AG10803 (cell line): ENCODE results near the gene IPO11.

ENCODE experiments used
- DNase-seq: peaks from one replicate; pipeline ENCODE4 v3.0.0; 2010; ENCODE audit warnings: low read depth
- H3K4me3 ChIP-seq: 2 replicates; pipeline ENCODE4 v1.5.1; 2011; ENCODE audit warnings: mild to moderate bottlenecking, low read length, control low read depth
- TF ChIP-seq, protein P1 (sequence below): conservative IDR thresholded peaks from 2 replicates; pipeline ENCODE4 v1.5.1; 2011; ENCODE audit warnings: mild to moderate bottlenecking, low read length, control low read depth, inconsistent platforms

IPO11 gene

DNA sequence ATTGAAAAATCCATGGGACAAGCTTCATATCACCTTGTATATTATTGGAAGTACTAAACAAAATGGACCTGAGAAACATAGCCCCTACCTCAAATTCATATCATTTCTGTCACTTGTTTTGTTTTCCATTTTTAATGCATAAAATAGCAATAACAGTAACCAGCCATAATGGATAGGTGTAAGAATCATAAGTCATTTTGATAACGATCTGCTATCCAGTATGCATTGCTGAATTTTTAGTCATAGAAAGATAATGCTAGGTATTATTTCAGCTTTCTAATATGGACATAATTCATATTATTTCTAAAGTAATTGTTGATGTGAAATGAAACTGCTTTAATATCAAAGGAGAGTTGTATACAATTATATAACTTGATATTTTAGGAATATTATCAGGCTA, 164.9 kb downstream of the IPO11 start:
- H3K4me3 ChIP-seq: no peak overlapping the region
- TF ChIP-seq, protein P1, sequence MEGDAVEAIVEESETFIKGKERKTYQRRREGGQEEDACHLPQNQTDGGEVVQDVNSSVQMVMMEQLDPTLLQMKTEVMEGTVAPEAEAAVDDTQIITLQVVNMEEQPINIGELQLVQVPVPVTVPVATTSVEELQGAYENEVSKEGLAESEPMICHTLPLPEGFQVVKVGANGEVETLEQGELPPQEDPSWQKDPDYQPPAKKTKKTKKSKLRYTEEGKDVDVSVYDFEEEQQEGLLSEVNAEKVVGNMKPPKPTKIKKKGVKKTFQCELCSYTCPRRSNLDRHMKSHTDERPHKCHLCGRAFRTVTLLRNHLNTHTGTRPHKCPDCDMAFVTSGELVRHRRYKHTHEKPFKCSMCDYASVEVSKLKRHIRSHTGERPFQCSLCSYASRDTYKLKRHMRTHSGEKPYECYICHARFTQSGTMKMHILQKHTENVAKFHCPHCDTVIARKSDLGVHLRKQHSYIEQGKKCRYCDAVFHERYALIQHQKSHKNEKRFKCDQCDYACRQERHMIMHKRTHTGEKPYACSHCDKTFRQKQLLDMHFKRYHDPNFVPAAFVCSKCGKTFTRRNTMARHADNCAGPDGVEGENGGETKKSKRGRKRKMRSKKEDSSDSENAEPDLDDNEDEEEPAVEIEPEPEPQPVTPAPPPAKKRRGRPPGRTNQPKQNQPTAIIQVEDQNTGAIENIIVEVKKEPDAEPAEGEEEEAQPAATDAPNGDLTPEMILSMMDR: no peak
- no peak for DNase-seq

DNA sequence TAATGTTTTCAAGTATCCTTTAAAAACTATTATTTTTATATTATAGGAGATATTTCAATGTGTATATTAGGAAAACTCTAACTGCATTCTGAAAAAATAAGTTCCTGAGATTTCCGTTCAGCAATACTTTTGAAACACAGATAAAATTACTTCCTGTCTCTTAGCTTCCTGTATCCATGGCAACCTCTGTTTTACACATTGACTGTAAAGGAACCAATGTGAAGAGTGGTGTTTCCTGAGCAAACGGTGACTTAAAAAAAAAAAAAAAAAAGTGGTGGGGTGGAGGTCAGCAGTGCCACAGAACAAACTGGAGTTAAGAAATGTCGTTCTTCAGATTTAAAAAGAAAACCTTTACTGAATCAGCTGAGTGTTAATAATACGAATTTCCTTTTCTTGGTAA, 166.0 kb downstream of the IPO11 start, which contains the start of gene LRRC70:
Gene LRRC70 (plus strand): TSS at position 280 of the 400 bp plus-strand sequence. CDS start 620 bp downstream, outside the sequence.
- TF ChIP-seq, protein P1: no peak
- no peak within 1 kb of the TSS for H3K4me3 ChIP-seq
- DNase-seq: peak; percentile 27

DNA sequence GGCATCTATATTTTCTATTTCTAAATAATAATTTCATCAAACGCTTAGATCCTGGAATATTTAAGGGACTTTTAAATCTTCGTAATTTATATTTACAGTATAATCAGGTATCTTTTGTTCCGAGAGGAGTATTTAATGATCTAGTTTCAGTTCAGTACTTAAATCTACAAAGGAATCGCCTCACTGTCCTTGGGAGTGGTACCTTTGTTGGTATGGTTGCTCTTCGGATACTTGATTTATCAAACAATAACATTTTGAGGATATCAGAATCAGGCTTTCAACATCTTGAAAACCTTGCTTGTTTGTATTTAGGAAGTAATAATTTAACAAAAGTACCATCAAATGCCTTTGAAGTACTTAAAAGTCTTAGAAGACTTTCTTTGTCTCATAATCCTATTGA, 167.2 kb downstream of the IPO11 start:
- H3K4me3 ChIP-seq: no peak overlapping the region
- no peak for DNase-seq
- TF ChIP-seq, protein P1: no peak

DNA sequence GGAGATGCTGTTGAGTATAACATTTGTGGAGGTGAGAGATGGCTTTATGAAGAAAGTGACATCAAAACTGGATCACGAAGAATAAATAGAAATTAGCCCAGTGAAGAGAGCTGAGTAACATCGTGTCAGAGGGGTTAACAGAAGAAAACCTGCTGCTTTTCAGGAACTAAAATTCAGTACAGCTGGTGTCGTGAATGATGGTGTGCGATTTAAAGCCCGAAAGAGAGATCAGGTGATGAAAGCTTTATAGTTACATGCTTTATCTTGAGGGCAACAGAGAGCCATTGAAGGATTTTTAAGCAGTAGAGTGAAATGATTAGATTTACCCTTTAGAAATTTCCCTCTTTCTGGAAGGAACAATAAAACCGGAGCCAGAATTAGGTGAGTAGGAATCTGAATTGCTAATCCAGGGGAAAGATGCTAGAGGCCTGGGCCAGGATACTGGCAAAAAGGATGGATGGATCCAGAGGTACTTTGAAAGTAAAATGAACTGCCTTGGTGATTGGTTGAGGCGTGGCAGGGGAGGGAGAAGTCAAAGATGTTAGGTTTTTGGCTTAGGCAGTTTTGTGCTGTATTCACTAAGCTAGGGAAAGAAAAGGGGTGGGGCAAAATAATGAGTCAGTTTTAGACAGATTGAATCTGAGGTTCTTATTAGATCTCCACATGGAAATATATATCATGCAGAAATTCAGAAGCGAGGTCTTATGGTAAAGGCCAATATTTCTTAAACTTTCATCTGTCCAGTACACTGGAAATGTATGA, 169.5 kb downstream of the IPO11 start:
- no peak overlapping the region for H3K4me3 ChIP-seq
- no peak for DNase-seq
- TF ChIP-seq, protein P1: no peak

DNA sequence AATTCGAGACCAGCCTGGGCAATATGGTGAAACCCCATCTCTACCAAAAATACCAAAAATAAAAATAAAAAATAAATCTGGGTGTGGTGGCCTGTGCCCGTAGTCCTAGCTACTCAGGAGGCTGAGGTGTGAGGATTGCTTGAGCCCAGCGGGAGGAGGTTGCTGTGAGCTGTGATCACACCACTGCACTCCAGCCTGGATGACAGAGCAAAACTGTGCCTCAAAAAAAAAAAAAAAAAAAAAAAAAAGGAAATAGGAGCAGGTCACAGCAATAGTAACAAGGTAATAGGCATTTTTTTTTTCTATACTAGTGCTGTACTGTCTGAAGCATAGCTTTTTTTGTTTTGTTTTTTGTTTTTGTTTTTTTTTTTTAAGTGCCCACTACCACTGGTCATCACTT, 171.8 kb downstream of the IPO11 start:
- no peak for DNase-seq
- no peak overlapping the region for H3K4me3 ChIP-seq
- TF ChIP-seq, protein P1: no peak

DNA sequence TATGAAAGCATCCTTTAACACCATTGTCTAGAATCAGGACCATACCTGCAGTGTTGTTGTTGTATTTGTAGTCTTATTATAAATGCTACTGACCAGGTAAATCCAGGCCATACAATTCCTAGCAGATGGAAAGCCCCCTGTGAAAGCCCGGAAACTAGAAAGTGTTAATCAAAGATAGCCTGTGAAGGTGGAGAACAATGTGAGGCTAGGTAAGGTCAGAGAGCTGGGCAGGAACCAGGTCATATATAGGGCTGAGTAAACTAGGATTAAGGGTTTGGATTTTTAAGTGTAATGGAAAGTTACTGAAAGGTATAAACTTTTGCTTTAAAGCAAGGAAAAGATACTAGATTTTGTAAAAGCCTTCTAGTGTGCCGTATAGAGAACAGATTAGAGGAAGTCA, 172.7 kb downstream of the IPO11 start:
- no peak overlapping the region for H3K4me3 ChIP-seq
- no peak for DNase-seq
- TF ChIP-seq, protein P1: no peak

DNA sequence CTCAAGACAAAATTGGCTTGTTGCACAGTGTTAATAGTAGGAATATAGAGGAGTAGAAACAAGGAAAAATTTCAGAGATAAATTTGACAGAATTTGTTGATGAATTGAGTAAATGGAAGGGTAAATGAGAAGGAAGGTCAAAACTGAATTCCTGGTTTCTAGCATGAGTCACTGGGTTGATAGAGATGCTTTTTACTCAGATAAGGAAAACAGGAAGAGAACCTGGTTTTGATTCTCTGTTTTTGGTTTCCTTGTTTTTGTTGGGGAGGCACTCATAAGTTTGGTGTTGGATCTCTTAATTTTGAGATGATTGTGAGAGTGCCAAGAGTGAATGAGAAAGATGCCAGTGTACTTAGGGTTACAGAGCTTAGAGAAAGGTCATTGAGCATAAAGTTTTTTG, 173.2 kb downstream of the IPO11 start:
- no peak for DNase-seq
- no peak overlapping the region for H3K4me3 ChIP-seq
- TF ChIP-seq, protein P1: no peak
